GM10248 (cell line): ENCODE data around the gene NTM.

ENCODE experiments used
- CTCF ChIA-PET: fragments of 300-600 bp; sonication (Branson Sonifier 250); formaldehyde crosslinking; extraction: SDS; loops from one replicate; lab custom pipeline; 2021; ENCODE audit warnings: antibody characterized with exemption; lab: Yijun Ruan, JAX
- POLR2A ChIA-PET: fragments of 350-650 bp; sonication (Branson Sonifier 250); formaldehyde crosslinking; extraction: SDS; loops from one replicate; lab custom pipeline; 2020; ENCODE audit warnings: antibody characterized with exemption; lab: Yijun Ruan, JAX
- DNase-seq: peaks from one replicate; pipeline ENCODE4 v3.0.0; 2012; ENCODE audit errors: extremely low spot score
- TF ChIP-seq, protein P1 (sequence below): IDR thresholded peaks from 2 replicates; pipeline ENCODE4 v1.5.1; 2012; ENCODE audit warnings: mild to moderate bottlenecking, low read depth; ENCODE audit errors: extremely low read depth, missing control alignments, control extremely low read depth

NTM gene

DNA sequence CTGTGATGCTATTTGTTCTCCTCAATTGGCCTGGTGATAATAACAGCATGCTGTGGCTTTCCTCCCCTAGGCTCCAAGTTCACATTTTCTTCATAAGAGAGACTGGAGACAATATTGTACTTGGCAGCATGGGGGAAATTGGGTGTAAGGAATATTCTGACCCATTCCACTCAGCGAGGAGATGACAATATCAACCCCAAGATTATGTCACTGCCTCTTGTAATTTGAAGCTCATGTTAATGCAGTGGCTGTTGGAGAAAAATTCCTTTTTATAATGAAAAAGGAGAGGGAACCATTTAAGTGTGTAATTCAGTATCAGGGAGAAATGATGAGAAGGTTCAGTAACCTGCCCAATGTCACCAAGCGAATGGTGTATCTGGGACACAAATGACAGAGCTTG is 665.8 kb downstream of the NTM start:
- ChIA-PET CTCF (interaction anchor here (1.6 kb wide), 1 partner anchor 90 kb away, joined by 3 read pairs; no protein-coding TSS in a partner anchor), POLR2A (no interaction called here)
- TF ChIP-seq, protein P1, sequence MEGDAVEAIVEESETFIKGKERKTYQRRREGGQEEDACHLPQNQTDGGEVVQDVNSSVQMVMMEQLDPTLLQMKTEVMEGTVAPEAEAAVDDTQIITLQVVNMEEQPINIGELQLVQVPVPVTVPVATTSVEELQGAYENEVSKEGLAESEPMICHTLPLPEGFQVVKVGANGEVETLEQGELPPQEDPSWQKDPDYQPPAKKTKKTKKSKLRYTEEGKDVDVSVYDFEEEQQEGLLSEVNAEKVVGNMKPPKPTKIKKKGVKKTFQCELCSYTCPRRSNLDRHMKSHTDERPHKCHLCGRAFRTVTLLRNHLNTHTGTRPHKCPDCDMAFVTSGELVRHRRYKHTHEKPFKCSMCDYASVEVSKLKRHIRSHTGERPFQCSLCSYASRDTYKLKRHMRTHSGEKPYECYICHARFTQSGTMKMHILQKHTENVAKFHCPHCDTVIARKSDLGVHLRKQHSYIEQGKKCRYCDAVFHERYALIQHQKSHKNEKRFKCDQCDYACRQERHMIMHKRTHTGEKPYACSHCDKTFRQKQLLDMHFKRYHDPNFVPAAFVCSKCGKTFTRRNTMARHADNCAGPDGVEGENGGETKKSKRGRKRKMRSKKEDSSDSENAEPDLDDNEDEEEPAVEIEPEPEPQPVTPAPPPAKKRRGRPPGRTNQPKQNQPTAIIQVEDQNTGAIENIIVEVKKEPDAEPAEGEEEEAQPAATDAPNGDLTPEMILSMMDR: no peak
- no peak for DNase-seq

DNA sequence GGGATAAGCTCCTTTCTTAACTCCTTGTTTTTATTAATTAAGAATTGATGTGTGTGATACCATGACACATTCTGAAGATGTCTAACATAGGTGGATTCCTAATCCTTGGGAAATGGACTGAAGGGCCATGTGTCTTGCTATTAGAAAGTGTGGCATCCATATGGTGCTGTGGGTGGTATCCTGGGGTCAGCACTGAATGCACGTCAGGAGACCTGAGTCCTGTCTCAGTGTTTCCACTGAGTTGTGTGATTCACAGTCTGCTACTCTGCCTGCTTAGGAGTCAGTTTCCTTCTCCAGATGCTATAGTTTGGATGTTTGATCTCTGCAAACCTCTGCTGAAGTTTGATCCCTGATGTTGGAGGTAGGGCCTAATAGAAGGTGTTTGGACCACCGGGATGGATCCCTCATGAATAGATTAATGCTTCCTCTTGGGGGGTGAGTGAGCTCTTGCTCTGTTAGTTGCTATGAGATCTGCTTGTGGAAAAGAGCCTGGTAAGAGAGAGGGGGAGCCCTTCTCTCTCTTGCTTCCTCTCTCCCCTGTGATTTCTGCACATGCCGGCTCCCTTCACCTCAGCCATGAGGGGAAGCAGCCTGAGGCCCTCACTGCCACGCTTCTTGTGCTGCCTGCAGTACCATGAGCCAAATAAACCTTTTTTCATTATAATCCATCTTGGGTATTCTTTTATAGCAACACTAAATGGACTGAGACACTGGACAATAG is 666.5 kb downstream of the NTM start:
- TF ChIP-seq, protein P1: no peak
- no peak for DNase-seq
- CTCF ChIA-PET: interaction anchor here (1.6 kb wide), 1 partner anchor 89 kb away, joined by 3 read pairs; no protein-coding TSS in a partner anchor
- POLR2A ChIA-PET: no interaction called here

DNA sequence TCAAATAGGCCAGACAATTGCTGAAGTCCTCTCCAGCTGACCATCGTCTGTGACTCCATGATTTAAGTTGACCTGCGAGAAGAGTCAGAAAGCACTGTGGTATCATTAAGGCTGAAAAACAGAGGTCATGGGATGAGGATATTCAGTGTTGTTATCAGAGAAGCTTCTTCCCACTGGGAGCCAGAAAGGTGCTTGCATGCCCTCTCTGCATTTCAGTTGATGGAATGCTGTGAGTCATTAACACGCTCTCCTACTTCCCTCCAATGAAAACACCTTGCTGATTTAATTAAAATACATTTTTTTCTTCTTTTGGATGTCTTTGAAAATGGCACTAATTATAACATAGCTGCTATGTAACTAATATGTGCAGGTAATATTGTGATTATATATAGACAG is 667.0 kb downstream of the NTM start:
- ChIA-PET CTCF (no interaction called here), POLR2A (no interaction called here)
- DNase-seq: no peak
- TF ChIP-seq, protein P1: no peak

DNA sequence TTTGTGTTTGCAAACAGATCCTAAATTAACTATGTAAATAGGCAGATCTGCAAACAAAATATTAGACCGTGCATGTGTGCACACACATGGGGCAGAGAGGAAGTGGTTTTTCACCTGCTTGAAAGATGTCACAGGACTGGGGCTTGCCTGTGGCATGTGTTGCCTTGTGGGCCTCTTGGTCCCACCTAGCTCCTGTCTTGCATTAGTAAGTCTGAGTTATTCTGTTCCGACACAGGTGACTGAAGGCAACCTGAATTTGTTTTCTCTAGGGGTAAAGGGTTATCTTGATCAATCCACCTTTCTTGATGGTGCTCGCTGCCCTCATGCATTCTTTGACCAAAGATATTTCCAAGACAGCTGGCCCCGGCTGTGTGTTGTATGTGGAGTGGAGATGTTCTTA is 667.5 kb downstream of the NTM start:
- POLR2A ChIA-PET: no interaction called here
- CTCF ChIA-PET: no interaction called here
- DNase-seq: no peak
- TF ChIP-seq, protein P1: no peak

DNA sequence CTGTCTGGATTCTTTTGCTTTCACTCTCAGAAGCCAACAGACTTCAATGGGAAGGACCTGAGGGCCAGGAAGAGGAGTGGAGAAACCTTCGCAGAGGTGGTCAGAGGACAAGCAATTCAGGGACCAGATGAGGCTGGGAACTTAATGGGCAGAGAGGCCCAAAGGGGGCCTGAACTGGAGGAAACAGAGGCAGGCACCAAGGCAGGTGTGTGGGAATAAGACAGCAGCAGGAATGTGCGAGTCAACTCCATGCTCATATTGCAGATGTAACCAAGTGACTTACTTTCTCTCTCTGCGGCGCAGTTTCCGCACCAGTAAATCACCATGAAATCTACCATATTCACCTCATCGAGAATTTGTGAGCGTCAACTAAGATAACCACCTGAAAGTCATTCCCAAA is 669.1 kb downstream of the NTM start:
- CTCF ChIA-PET: interaction anchor here (1.3 kb wide), 1 partner anchor 11 kb away, joined by 5 read pairs; no protein-coding TSS in a partner anchor

DNA sequence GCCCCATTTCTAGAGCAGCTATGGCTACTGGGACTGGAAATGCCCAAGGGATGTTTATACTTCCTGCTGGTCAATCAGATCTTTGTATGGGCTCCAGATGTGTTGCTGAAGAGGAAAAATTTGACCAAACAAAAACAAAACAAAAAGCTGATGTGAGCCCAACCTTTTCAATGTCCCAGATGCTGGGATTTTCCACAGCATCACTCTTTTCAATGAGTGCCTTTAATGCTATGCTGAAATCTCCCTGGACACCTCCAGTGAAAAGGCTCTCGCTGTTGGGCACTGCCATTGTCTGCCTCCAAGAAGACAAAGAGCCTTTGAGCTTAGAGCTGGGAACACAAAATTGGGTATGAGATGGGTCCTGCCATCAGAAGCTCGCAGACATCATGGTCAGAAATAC is 671.9 kb downstream of the NTM start:
- TF ChIP-seq, protein P1: no peak

More for the DNA sequence above, 669.1 kb downstream of the NTM start:
- POLR2A ChIA-PET: no interaction called here
- no peak for DNase-seq
- TF ChIP-seq, protein P1: no peak

More for the DNA sequence above, 671.9 kb downstream of the NTM start:
- DNase-seq: no peak
- ChIA-PET CTCF (interaction anchor here (1.0 to 1.7 kb wide), 2 partner anchors 9 to 13 kb away, joined by 3 to 7 read pairs; no protein-coding TSS in a partner anchor), POLR2A (no interaction called here)
